ENCODE results near the gene TSPO. TPM values are rescaled to one million over a fixed set of nuclear protein-coding genes. Genes with fewer than 3 reads are reported as not detected.

The TSPO gene
- total and polyA plus RNA-seq, 2 of the 8 experiments (the other 6 are each of a cell fraction or from before 2014, with no cell fraction given) = 19.9 to 51.5 TPM

GRCh38 chr22:43131773-43132501 is 19.4 kb upstream of the TSPO start:
- Histone ChIP-seq H2AK5ac (ENCODE audit: low read depth, low read length) (no peak overlapping the region), H3K4me1 (replicated peaks in 1 of 4; ENCODE audit: control insufficient read depth in 3 of 4, insufficient read depth in 4 of 4, low read length in 3 of 4) (peaks cover 0 to 6% (median 0%) of the 10 kb centered on the region in 4 experiments; a peak in 3 of 7 replicates), H3K23ac (ENCODE audit: insufficient read length) (no peak overlapping the region), H4K91ac (replicated peaks; ENCODE audit: insufficient read length, low read length) (no peak overlapping the region), H3K23me2 (ENCODE audit: low read depth, low read length) (no peaks in the 10 kb centered on the region), H3K4ac (replicated peaks; ENCODE audit: insufficient read length, low read depth, low read length) (no peak overlapping the region), H3K79me2 (ENCODE audit: control insufficient read depth in 1 of 2, insufficient read depth in 2 of 2, low read length in 2 of 2) (no peaks in the 10 kb centered on the region), H4K8ac (ENCODE audit: extremely low read depth, insufficient read depth, low read length) (no peak overlapping the region), H3K27me3 (replicated peaks in 1 of 4; ENCODE audit: control insufficient read depth in 3 of 4, extremely low read depth in 1 of 4, insufficient read depth in 3 of 4, low read length in 3 of 4) (no peaks in the 10 kb centered on the region), H2AFZ (ENCODE audit: low read length) (no peak overlapping the region), H3K9ac (replicated peaks in 1 of 4; ENCODE audit: extremely low read depth in 1 of 4, low read depth in 3 of 4, low read length in 3 of 4) (no peak overlapping the region), H3K4me2 (ENCODE audit: insufficient read depth in 1 of 2, low read depth in 2 of 2, low read length in 2 of 2) (no peak overlapping the region), H3K4me3 (ENCODE audit: extremely low read depth in 1 of 4, insufficient read depth in 2 of 4, low read depth in 3 of 4, low read length in 4 of 4) (no peak overlapping the region), H4K20me1 (replicated peaks in 1 of 2; ENCODE audit: control insufficient read depth in 1 of 2, insufficient read depth in 2 of 2, low read length in 2 of 2) (peaks cover 3 to 21% of the 10 kb centered on the region in 2 experiments), H3K56ac (replicated peaks; ENCODE audit: insufficient read length, low read depth, low read length) (no peak overlapping the region), H3K27ac (ENCODE audit: low read depth, low read length) (no peak overlapping the region), H3K79me1 (ENCODE audit: low read depth, low read length) (peaks cover 5% of the 10 kb centered on the region), H3K14ac (ENCODE audit: insufficient read length) (no peak overlapping the region), H3K18ac (ENCODE audit: extremely low read depth, low read length) (no peak overlapping the region), H3K36me3 (ENCODE audit: control insufficient read depth in 2 of 4, insufficient read depth in 4 of 4, low read length in 3 of 4) (peaks cover 6 to 35% (median 11%) of the 10 kb centered on the region in 4 experiments; a peak in 6 of 8 replicates), H3K9me3 (ENCODE audit: insufficient read depth in 2 of 2, low read depth in 1 of 2, low read length in 1 of 2) (no peaks in the 10 kb centered on the region), H2BK120ac (replicated peaks; ENCODE audit: low read depth, low read length) (no peak overlapping the region), H2BK5ac (ENCODE audit: low read depth, low read length) (no peak overlapping the region), H2BK15ac (ENCODE audit: low read length) (no peak overlapping the region), H2BK12ac (ENCODE audit: low read depth, low read length) (no peak overlapping the region), H4K5ac (ENCODE audit: insufficient read length, low read depth, low read length) (no peak overlapping the region), H2BK20ac (ENCODE audit: low read length) (no peak overlapping the region)
- TF ChIP-seq FOSL1 (IDR thresholded peaks at IDR 0.05; ENCODE audit: insufficient read depth, low read depth, low read length) = no peak
- TF ChIP-seq, protein P1, sequence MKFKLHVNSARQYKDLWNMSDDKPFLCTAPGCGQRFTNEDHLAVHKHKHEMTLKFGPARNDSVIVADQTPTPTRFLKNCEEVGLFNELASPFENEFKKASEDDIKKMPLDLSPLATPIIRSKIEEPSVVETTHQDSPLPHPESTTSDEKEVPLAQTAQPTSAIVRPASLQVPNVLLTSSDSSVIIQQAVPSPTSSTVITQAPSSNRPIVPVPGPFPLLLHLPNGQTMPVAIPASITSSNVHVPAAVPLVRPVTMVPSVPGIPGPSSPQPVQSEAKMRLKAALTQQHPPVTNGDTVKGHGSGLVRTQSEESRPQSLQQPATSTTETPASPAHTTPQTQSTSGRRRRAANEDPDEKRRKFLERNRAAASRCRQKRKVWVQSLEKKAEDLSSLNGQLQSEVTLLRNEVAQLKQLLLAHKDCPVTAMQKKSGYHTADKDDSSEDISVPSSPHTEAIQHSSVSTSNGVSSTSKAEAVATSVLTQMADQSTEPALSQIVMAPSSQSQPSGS (IDR thresholded peaks at IDR 0.05; ENCODE audit: low read length) = no peak
- DNase-seq (ENCODE audit: low read depth in 1 of 2, low spot score in 2 of 2) = no peak
- CTCF ChIA-PET (ENCODE audit: partially characterized antibody) = interaction anchor here (0.6 to 1.7 kb wide), 4 partner anchors 11 to 72 kb away, joined by 3 to 5 read pairs (median 4); no protein-coding TSS in a partner anchor
- POLR2A ChIA-PET (ENCODE audit: partially characterized antibody) = interaction anchor here (1.4 to 2.3 kb wide), 2 partner anchors 12 to 17 kb away, joined by 3 to 4 read pairs; no protein-coding TSS in a partner anchor
- FAIRE-seq = no peak
- 93% methylated on average over 17 of the region's 17 CpGs; no CpG with 5 or more reads in 1 of the 2 experiments for WGBS, 2 experiments (ENCODE audit: extremely low coverage in 1 of 2, insufficient coverage in 1 of 2, insufficient read length in 1 of 2, insufficient replicate concordance in 2 of 2, low coverage in 1 of 2, low lambda C conversion rate in 2 of 2, missing lambda C conversion rate in 1 of 2)

Measured in H1 (cell line).